Type B pancreatic cell (in vitro differentiated cells): ENCODE data around the gene CAPN8. TPM values are rescaled to one million over a fixed set of nuclear protein-coding genes. Genes with fewer than 3 reads are reported as not detected.

Experiments
- DNase-seq: peaks from one replicate; pipeline ENCODE4 v3.0.0; 2021; ENCODE audit warnings: mixed read lengths; ENCODE audit not compliant: unreplicated experiment; ENCODE audit errors: extremely low spot score
- H3K27ac Mint-ChIP-seq: 2 replicates; pipeline ENCODE4 v1.8.0; 2021; ENCODE audit warnings: mild to moderate bottlenecking, mixed read lengths
- H3K27me3 Mint-ChIP-seq: 2 replicates; pipeline ENCODE4 v1.8.0; 2021; ENCODE audit warnings: mixed read lengths
- H3K36me3 Mint-ChIP-seq: 2 replicates; pipeline ENCODE4 v1.8.0; 2021; ENCODE audit warnings: mixed read lengths
- H3K4me1 Mint-ChIP-seq: one replicate; pipeline ENCODE4 v1.8.0; 2021; ENCODE audit warnings: mixed read lengths; ENCODE audit not compliant: unreplicated experiment
- H3K4me3 Mint-ChIP-seq: 2 replicates; pipeline ENCODE4 v1.8.0; 2021; ENCODE audit warnings: mild to moderate bottlenecking, mixed read lengths
- H3K9me3 Mint-ChIP-seq: 2 replicates; pipeline ENCODE4 v1.8.0; 2021; ENCODE audit warnings: mixed read lengths
- total RNA-seq: library from RNA; stranded (reverse); gene quantifications from 2 replicates; pipeline ENCODE4 v1.2.1, GENCODE V29; 2021; ENCODE audit warnings: low replicate concordance
- TF ChIP-seq, protein P1 (sequence below): fragments of 200-600 bp; sonication (generic); conservative IDR thresholded peaks from 2 replicates; pipeline ENCODE4 v1.5.0; 2021; ENCODE audit warnings: antibody characterized with exemption, mild to moderate bottlenecking

The CAPN8 gene
- total RNA-seq, 1 donor from 2014 or later: 2.3 TPM

DNA sequence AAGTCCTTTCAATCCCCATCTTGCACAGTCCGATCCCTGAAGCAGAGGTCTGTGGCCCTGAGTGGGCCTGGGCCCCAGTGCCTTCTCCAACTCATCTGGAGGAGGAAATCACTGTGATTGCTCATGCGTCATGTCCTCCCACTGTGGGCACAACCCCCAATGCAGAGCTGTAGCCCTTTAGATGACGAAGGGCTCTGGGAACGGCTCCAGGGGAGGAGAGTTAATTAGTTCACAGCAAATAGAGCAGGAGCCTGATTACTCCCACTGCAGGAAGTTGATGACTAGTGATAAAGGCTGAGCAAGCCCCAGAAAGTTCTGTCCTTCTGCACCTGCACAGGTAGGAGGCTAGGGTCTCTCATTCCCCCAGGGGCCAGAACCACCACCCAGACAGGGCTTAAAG lies 160.8 kb downstream of the CAPN8 start:
- no peak overlapping the region for H3K27ac Mint-ChIP-seq
- DNase-seq: no peak
- TF ChIP-seq, protein P1, sequence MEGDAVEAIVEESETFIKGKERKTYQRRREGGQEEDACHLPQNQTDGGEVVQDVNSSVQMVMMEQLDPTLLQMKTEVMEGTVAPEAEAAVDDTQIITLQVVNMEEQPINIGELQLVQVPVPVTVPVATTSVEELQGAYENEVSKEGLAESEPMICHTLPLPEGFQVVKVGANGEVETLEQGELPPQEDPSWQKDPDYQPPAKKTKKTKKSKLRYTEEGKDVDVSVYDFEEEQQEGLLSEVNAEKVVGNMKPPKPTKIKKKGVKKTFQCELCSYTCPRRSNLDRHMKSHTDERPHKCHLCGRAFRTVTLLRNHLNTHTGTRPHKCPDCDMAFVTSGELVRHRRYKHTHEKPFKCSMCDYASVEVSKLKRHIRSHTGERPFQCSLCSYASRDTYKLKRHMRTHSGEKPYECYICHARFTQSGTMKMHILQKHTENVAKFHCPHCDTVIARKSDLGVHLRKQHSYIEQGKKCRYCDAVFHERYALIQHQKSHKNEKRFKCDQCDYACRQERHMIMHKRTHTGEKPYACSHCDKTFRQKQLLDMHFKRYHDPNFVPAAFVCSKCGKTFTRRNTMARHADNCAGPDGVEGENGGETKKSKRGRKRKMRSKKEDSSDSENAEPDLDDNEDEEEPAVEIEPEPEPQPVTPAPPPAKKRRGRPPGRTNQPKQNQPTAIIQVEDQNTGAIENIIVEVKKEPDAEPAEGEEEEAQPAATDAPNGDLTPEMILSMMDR: no peak
- no peak overlapping the region for H3K4me3 Mint-ChIP-seq
- no peaks in the 10 kb centered on the region for H3K27me3 Mint-ChIP-seq
- peaks cover 6% of the 10 kb centered on the region for H3K4me1 Mint-ChIP-seq
- H3K36me3 Mint-ChIP-seq: no peaks in the 10 kb centered on the region
- no peaks in the 10 kb centered on the region for H3K9me3 Mint-ChIP-seq

DNA sequence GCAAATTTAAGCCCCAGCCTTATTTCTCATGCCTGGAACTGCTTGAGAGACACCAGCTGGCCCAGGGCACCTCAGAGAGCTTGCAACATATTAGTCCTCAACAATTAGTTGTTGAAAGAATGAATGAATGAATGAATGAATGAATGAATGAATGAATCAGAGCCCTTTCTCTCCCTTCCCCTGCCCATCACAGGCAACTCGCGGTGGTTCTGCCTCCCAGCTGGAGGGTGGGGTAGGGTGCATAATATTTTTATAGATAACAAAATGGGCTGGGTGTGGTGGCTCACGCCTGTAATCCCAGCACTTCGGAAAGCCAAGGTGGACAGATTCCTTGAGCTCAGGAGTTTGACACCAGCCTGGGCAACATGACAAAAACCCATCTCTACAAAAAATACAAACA lies 162.2 kb downstream of the CAPN8 start:
- Mint-ChIP-seq H3K4me3 (no peak overlapping the region), H3K36me3 (no peaks in the 10 kb centered on the region), H3K27ac (no peak overlapping the region), H3K27me3 (no peaks in the 10 kb centered on the region), H3K9me3 (no peaks in the 10 kb centered on the region), H3K4me1 (peaks cover 6% of the 10 kb centered on the region)
- TF ChIP-seq, protein P1: no peak
- DNase-seq: no peak

DNA sequence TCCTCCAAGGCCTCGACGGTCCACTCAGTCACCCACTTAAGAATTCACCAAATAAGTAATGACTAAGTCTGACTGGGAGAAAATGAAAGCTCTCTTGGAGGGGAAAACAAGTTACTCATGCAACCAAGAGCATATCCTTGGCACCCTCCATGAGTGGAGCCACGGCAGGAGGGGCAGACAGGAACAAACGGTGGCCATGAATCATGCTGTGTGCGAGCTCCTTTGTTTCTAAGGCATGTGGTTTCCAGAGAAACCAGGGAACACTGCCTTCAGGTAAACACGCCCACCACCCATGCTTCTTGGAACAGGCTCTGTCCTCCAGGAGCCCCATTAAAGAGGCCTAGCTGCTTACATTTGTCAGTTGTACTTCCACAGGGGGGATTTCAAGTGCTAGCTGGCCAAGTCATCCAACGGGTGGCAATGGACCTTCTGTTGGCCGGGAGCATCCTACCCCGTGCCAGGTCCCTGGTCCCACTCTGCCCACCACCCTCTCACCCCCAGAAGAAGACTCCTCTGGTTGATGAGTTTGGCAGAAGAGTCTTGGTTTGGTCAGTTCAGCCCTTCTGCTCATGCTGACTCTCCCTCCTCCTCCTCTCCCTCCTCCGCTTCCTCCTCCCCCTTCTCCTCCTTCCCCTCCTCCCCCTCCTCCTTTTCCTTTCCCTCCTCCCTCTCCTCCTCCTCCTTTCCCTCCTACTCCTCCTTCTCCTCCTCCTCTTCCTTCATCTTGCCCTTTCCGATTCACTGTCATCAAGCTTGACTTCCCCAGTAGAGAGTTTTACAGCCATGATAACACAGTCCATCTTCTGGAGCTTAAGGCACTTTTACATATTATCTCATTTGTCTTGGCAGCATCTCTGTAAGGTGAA lies 164.7 kb downstream of the CAPN8 start:
- TF ChIP-seq, protein P1: no peak
- Mint-ChIP-seq H3K27me3 (no peaks in the 10 kb centered on the region), H3K36me3 (no peaks in the 10 kb centered on the region), H3K27ac (no peak overlapping the region), H3K4me1 (peaks cover 6% of the 10 kb centered on the region), H3K9me3 (no peaks in the 10 kb centered on the region), H3K4me3 (no peak overlapping the region)
- no peak for DNase-seq

DNA sequence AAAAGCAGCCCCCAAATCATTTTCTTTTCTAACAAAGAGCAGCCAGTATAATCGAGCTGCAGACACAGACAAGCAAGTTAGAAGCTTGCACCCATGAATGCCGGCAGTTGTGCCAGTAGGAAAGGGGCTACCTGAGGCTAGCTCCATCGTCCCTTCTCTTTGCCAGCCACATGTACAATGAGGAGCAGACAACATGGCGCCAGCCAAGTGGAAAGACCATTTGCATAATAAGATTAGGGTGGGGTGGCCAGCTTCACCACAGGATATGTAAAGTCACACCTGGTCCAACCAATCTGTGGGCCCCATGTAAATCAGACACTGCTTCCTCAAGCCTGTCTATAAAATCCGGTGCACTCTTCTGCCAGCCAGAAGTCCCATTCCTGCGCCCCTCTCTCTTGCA lies 168.6 kb downstream of the CAPN8 start:
- peaks cover 6% of the 10 kb centered on the region for H3K4me1 Mint-ChIP-seq
- H3K4me3 Mint-ChIP-seq: no peak overlapping the region
- DNase-seq: no peak
- no peaks in the 10 kb centered on the region for H3K36me3 Mint-ChIP-seq
- H3K27ac Mint-ChIP-seq: no peak overlapping the region
- TF ChIP-seq, protein P1: no peak
- no peaks in the 10 kb centered on the region for H3K27me3 Mint-ChIP-seq
- no peaks in the 10 kb centered on the region for H3K9me3 Mint-ChIP-seq

DNA sequence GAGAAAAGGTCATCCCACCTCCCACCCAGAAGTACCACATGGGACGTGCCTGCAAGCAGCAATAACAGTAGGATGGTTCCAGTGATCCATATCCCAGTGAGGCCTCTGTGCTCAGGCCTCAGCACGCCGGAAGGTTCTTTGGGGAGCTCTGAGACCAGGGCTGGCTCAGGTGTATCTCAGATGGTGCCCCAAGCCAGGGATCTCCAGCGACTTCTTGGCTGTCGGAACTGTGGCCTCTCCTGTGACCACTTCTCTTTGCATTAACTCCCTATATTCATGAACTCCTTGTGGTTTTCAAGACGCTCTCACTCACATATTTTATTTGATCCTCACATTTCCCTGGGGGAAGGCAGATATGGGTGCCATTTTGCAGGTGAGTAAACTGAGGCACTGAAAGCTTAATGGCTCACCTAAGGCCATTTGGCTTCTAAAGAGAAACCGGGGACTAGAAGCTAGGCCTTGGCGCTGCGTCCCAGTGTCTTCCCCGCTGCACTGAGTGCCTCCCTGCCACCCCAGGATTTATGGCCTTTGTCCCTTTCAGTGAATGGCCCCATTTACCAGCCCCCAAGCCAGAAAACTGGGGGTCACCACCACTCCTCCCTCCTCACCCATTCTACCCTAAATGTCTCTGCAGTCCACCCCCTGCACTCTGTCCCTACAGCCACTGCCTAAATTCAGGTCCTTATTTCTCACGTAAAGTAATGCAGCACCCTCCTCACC lies 170.4 kb downstream of the CAPN8 start:
- Mint-ChIP-seq H3K4me1 (peaks cover 6% of the 10 kb centered on the region), H3K4me3 (no peak overlapping the region), H3K27me3 (no peaks in the 10 kb centered on the region), H3K36me3 (no peaks in the 10 kb centered on the region), H3K9me3 (no peaks in the 10 kb centered on the region), H3K27ac (no peak overlapping the region)
- TF ChIP-seq, protein P1: no peak
- DNase-seq: no peak
